ENCODE measurements around the gene CYTL1. TPM values are rescaled to one million over a fixed set of nuclear protein-coding genes. Genes with fewer than 3 reads are reported as not detected.

CYTL1 gene
- total RNA-seq, 1 experiment from 2014 or later = 3.2 TPM

DNA sequence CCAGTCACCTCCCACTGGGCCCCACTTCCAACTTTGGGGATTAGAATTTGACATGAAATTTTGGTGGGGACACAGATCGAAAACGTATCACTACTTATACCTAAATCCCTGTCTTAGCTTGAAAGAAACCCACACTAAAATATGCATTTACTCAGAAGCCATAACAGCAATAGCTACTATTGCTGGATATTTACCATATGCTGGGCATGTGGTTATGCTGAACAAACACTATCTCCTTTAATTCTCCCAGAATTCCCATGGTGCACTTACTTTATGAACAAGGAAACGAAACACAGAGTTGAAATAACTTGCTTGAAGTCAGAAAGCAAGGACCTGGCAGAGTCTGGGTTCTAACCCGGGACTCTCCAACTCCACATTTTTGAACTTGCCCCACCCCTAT lies 39.3 kb downstream of the CYTL1 start (continued):
- no peak for TF ChIP-seq OVOL2 (CRISPR knock-in tag; IDR thresholded peaks at IDR 0.05; ENCODE audit: borderline replicate concordance)

DNA sequence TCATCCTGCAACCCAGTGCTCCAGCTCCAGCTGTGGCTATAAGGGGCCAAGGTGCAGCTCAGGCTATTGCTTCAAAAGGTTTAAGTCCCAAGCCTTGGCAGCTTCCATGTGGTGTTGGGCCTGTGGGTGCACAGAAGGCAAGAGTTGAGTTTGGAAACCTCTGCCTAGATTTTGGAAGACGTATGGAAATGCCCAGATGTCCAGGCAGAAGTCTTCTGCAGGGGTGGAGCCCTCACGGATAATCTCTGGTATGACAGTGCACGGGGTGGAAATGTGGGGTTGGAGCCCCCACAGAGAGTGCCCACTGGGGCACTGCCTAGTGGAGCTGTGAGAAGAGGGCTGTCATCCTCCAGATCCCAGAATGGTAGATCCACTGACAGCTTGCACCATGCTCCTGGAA lies 44.5 kb downstream of the CYTL1 start:
- TF ChIP-seq MYBL2 (CRISPR knock-in tag; IDR thresholded peaks at IDR 0.05) (no peak), JAZF1 (CRISPR knock-in tag; IDR thresholded peaks at IDR 0.05) (no peak), ZNF263 (CRISPR knock-in tag; IDR thresholded peaks at IDR 0.05; ENCODE audit: low read depth) (no peak), TEAD4 (CRISPR knock-in tag; IDR thresholded peaks at IDR 0.05) (no peak), GABPB1 (CRISPR knock-in tag; IDR thresholded peaks at IDR 0.05) (no peak), TP53 (CRISPR knock-in tag; IDR thresholded peaks at IDR 0.05) (no peak), TEAD1 (CRISPR knock-in tag; IDR thresholded peaks at IDR 0.05) (no peak), ZNF671 (CRISPR knock-in tag; IDR thresholded peaks at IDR 0.05) (no peak)
- TF ChIP-seq, protein P1, sequence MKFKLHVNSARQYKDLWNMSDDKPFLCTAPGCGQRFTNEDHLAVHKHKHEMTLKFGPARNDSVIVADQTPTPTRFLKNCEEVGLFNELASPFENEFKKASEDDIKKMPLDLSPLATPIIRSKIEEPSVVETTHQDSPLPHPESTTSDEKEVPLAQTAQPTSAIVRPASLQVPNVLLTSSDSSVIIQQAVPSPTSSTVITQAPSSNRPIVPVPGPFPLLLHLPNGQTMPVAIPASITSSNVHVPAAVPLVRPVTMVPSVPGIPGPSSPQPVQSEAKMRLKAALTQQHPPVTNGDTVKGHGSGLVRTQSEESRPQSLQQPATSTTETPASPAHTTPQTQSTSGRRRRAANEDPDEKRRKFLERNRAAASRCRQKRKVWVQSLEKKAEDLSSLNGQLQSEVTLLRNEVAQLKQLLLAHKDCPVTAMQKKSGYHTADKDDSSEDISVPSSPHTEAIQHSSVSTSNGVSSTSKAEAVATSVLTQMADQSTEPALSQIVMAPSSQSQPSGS (CRISPR knock-in tag; IDR thresholded peaks at IDR 0.05; ENCODE audit: borderline replicate concordance, low read depth) = no peak
- TF ChIP-seq, protein P2, sequence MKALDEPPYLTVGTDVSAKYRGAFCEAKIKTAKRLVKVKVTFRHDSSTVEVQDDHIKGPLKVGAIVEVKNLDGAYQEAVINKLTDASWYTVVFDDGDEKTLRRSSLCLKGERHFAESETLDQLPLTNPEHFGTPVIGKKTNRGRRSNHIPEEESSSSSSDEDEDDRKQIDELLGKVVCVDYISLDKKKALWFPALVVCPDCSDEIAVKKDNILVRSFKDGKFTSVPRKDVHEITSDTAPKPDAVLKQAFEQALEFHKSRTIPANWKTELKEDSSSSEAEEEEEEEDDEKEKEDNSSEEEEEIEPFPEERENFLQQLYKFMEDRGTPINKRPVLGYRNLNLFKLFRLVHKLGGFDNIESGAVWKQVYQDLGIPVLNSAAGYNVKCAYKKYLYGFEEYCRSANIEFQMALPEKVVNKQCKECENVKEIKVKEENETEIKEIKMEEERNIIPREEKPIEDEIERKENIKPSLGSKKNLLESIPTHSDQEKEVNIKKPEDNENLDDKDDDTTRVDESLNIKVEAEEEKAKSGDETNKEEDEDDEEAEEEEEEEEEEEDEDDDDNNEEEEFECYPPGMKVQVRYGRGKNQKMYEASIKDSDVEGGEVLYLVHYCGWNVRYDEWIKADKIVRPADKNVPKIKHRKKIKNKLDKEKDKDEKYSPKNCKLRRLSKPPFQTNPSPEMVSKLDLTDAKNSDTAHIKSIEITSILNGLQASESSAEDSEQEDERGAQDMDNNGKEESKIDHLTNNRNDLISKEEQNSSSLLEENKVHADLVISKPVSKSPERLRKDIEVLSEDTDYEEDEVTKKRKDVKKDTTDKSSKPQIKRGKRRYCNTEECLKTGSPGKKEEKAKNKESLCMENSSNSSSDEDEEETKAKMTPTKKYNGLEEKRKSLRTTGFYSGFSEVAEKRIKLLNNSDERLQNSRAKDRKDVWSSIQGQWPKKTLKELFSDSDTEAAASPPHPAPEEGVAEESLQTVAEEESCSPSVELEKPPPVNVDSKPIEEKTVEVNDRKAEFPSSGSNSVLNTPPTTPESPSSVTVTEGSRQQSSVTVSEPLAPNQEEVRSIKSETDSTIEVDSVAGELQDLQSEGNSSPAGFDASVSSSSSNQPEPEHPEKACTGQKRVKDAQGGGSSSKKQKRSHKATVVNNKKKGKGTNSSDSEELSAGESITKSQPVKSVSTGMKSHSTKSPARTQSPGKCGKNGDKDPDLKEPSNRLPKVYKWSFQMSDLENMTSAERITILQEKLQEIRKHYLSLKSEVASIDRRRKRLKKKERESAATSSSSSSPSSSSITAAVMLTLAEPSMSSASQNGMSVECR (CRISPR knock-in tag; IDR thresholded peaks at IDR 0.05; ENCODE audit: borderline replicate concordance) = no peak
- TF ChIP-seq, protein P3, sequence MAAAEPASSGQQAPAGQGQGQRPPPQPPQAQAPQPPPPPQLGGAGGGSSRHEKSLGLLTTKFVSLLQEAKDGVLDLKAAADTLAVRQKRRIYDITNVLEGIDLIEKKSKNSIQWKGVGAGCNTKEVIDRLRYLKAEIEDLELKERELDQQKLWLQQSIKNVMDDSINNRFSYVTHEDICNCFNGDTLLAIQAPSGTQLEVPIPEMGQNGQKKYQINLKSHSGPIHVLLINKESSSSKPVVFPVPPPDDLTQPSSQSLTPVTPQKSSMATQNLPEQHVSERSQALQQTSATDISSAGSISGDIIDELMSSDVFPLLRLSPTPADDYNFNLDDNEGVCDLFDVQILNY (CRISPR knock-in tag; IDR thresholded peaks at IDR 0.05) = no peak
- TF ChIP-seq, protein P4, sequence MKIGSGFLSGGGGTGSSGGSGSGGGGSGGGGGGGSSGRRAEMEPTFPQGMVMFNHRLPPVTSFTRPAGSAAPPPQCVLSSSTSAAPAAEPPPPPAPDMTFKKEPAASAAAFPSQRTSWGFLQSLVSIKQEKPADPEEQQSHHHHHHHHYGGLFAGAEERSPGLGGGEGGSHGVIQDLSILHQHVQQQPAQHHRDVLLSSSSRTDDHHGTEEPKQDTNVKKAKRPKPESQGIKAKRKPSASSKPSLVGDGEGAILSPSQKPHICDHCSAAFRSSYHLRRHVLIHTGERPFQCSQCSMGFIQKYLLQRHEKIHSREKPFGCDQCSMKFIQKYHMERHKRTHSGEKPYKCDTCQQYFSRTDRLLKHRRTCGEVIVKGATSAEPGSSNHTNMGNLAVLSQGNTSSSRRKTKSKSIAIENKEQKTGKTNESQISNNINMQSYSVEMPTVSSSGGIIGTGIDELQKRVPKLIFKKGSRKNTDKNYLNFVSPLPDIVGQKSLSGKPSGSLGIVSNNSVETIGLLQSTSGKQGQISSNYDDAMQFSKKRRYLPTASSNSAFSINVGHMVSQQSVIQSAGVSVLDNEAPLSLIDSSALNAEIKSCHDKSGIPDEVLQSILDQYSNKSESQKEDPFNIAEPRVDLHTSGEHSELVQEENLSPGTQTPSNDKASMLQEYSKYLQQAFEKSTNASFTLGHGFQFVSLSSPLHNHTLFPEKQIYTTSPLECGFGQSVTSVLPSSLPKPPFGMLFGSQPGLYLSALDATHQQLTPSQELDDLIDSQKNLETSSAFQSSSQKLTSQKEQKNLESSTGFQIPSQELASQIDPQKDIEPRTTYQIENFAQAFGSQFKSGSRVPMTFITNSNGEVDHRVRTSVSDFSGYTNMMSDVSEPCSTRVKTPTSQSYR (CRISPR knock-in tag; IDR thresholded peaks at IDR 0.05) = no peak
- Mint-ChIP-seq H3K4me3 (no peak overlapping the region), H3K9me3 (peaks cover 68% of the 10 kb centered on the region), H3K27ac (no peak overlapping the region), H3K36me3 (peaks cover 38% of the 10 kb centered on the region), H3K4me1 (no peaks in the 10 kb centered on the region), H3K27me3 (ENCODE audit: low read depth) (peaks cover 46% of the 10 kb centered on the region)
- ATAC-seq (no peak), DNase-seq (ENCODE audit: low spot score) (no peak)
- CTCF ChIA-PET = no interaction called here
- POLR2A ChIA-PET = no interaction called here

DNA sequence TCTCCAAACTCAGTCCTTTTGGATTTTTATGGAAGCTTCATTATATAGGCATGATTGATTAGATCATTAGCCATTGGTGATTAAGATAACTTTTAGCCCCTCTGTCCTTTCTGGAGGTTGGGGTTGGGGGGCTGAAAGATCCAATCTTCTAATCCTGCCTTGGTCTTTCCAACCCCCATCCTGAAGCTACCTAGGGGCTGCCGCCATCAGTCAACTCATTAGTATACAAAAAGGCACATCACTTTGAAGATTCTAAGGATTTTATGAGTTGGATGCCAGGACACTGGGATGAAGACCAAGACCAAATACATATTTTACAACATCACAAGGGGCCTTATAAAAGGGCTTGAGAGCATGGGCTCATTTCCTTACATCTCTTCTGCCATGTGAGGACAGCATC lies 47.5 kb downstream of the CYTL1 start:
- DNase-seq (ENCODE audit: low spot score) (no peak), ATAC-seq (no peak)
- peaks cover 48% of the 10 kb centered on the region for H3K27me3 Mint-ChIP-seq (ENCODE audit: low read depth)
- H3K4me1 Mint-ChIP-seq = no peaks in the 10 kb centered on the region
- H3K36me3 Mint-ChIP-seq = peaks cover 25% of the 10 kb centered on the region
- no peak overlapping the region for H3K27ac Mint-ChIP-seq
- ChIA-PET CTCF (no interaction called here), POLR2A (no interaction called here)
- peaks cover 43% of the 10 kb centered on the region for H3K9me3 Mint-ChIP-seq
- no peak overlapping the region for H3K4me3 Mint-ChIP-seq
- no peak for TF ChIP-seq TCF7 (CRISPR knock-in tag; IDR thresholded peaks at IDR 0.05; ENCODE audit: low read depth)
- TF ChIP-seq, protein P5, sequence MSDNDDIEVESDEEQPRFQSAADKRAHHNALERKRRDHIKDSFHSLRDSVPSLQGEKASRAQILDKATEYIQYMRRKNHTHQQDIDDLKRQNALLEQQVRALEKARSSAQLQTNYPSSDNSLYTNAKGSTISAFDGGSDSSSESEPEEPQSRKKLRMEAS (CRISPR knock-in tag; IDR thresholded peaks at IDR 0.05) = no peak
- TF ChIP-seq, protein P6, sequence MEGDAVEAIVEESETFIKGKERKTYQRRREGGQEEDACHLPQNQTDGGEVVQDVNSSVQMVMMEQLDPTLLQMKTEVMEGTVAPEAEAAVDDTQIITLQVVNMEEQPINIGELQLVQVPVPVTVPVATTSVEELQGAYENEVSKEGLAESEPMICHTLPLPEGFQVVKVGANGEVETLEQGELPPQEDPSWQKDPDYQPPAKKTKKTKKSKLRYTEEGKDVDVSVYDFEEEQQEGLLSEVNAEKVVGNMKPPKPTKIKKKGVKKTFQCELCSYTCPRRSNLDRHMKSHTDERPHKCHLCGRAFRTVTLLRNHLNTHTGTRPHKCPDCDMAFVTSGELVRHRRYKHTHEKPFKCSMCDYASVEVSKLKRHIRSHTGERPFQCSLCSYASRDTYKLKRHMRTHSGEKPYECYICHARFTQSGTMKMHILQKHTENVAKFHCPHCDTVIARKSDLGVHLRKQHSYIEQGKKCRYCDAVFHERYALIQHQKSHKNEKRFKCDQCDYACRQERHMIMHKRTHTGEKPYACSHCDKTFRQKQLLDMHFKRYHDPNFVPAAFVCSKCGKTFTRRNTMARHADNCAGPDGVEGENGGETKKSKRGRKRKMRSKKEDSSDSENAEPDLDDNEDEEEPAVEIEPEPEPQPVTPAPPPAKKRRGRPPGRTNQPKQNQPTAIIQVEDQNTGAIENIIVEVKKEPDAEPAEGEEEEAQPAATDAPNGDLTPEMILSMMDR (IDR thresholded peaks at IDR 0.05) = no peak
- TF ChIP-seq, protein P1 (CRISPR knock-in tag; IDR thresholded peaks at IDR 0.05; ENCODE audit: borderline replicate concordance, low read depth) = no peak
- TF ChIP-seq MYBL2 (CRISPR knock-in tag; IDR thresholded peaks at IDR 0.05) = no peak
- no peak for TF ChIP-seq SP1 (CRISPR knock-in tag; conservative IDR thresholded peaks at IDR 0.05)
- TF ChIP-seq ZNF263 (CRISPR knock-in tag; IDR thresholded peaks at IDR 0.05; ENCODE audit: low read depth) = no peak
- TF ChIP-seq ETV6 (CRISPR knock-in tag; IDR thresholded peaks at IDR 0.05) = no peak
- no peak for TF ChIP-seq TEAD4 (CRISPR knock-in tag; IDR thresholded peaks at IDR 0.05)
- TF ChIP-seq HMGA2 (CRISPR knock-in tag; IDR thresholded peaks at IDR 0.05) = no peak

All from WTC11 (cell line).